Measurements from ENCODE around the gene FOXO4. TPM values are rescaled to one million over a fixed set of nuclear protein-coding genes. Genes with fewer than 3 reads are reported as not detected.
A peak's percentile ranks its signal among the peaks of the same experiment; 100 is the strongest.

Gene FOXO4
- total and polyA plus RNA-seq, 10 donors: 5.1 to 50.9 (median 25.3) TPM

DNA sequence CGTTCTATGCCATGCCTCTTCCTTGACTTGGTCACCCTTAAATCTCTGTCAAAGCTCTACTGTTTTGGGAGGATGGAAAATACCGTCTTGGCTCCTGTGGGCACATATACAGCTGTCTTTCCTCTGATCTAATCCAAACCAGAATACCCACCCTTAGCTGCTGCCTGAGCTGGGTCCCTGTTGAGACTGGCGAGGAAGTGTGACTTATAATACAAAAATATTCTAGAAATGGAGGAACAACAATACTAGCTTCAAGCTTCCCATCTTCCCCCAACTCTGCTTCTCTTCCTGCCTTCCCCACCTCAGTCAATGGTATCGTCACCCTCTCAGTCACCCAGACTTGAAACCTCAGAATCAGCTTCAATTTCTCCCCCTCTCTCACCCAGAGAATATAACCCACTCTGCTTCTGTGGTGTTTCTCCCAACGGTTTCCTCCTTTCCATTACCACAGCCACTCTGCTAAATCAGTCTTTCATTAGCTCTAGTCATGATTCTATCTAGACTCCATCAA is 16.3 kb downstream of the FOXO4 start:
- intact Hi-C loops (cut with DNase I; ENCODE audit: low total_unique reads): no loop called here
- Histone ChIP-seq H3K27ac (peak overlapping the region; percentile 63 to 91 (median 87)), H3K27me3 (replicated peaks in 1 of 7) (no peaks in the 10 kb centered on the region), H3K4me3 (peak overlapping the region in 5 of 8 donors; percentile 37 to 73 (median 45)), H3K9me3 (no peaks in the 10 kb centered on the region), H3K36me3 (peaks cover 0 to 21% (median 0%) of the 10 kb centered on the region in 6 donors), H3K4me1 (peaks cover 0 to 53% (median 31%) of the 10 kb centered on the region in 6 donors)
- TF ChIP-seq CTCF (IDR thresholded peaks at IDR 0.05 in 8 of 11, conservative IDR thresholded peaks at IDR 0.05 in 3 of 11) (no peak), POLR2A (IDR thresholded peaks at IDR 0.05) (no peak), POLR2AphosphoS5 (IDR thresholded peaks at IDR 0.05) (no peak)
- DNase-seq: peak; percentile 15
- 23 to 40% (median 30%) methylated on average over 5 of the region's 5 CpGs for WGBS, 5 donors

- DNase-seq: no peak
- peaks cover 0 to 27% (median 4%) of the 10 kb centered on the region in 6 donors for H3K36me3 ChIP-seq
- TF ChIP-seq CTCF (IDR thresholded peaks at IDR 0.05 in 8 of 11, conservative IDR thresholded peaks at IDR 0.05 in 3 of 11): no peak
- no peak for TF ChIP-seq POLR2A (IDR thresholded peaks at IDR 0.05)
- TF ChIP-seq POLR2AphosphoS5 (IDR thresholded peaks at IDR 0.05): no peak
- H3K4me3 ChIP-seq: peak overlapping the region in 1 of 8 donors; percentile 79
- no peaks in the 10 kb centered on the region for H3K9me3 ChIP-seq
- 84 to 94% (median 91%) methylated on average over 10 of the region's 10 CpGs for whole genome bisulfite sequencing, 5 donors
- H3K27ac ChIP-seq: peak overlapping the region in 7 of 8 donors; percentile 68 to 94 (median 91)
- peaks cover 4 to 42% (median 25%) of the 10 kb centered on the region in 6 donors for H3K4me1 ChIP-seq
- intact Hi-C loops (cut with DNase I; ENCODE audit: low total_unique reads): no loop called here
- H3K27me3 ChIP-seq (replicated peaks in 1 of 7): no peaks in the 10 kb centered on the region
These were observed 21.7 kb downstream of the FOXO4 start for GRCh38 chrX:71117358-71117757.

GRCh38 chrX:71118032-71118984 is 22.7 kb downstream of the FOXO4 start, which contains the start of gene MED12:
MED12 (plus strand) TSS chrX:71118596; CDS start chrX:71118755, 159 bp downstream.
- intact Hi-C loops (cut with DNase I; ENCODE audit: low total_unique reads): no loop called here
- Histone ChIP-seq H3K36me3 (peaks cover 0 to 37% (median 13%) of the 10 kb centered on the region in 6 donors), H3K4me3 (peak within 1 kb of the TSS; percentile 18 to 79 (median 49)), H3K9me3 (no peaks in the 10 kb centered on the region), H3K4me1 (peaks cover 4 to 32% (median 19%) of the 10 kb centered on the region in 6 donors), H3K27me3 (replicated peaks in 1 of 7) (no peaks in the 10 kb centered on the region), H3K27ac (peak within 1 kb of the TSS; percentile 62 to 94 (median 88))
- DNase-seq: peak; percentile 94
- TF ChIP-seq POLR2AphosphoS5 (IDR thresholded peaks at IDR 0.05): peak; percentile 85 to 86 (median 85)
- TF ChIP-seq CTCF (IDR thresholded peaks at IDR 0.05 in 8 of 11, conservative IDR thresholded peaks at IDR 0.05 in 3 of 11): no peak
- WGBS, 5 donors: 1 to 42% (median 3%) methylated on average over 43 to 56 of the region's 56 CpGs
